ENCODE data around the gene TNRC18. TPM values are rescaled to one million over a fixed set of nuclear protein-coding genes. Genes with fewer than 3 reads are reported as not detected.

Gene TNRC18
- total and polyA plus RNA-seq, 9 of the 15 experiments (the other 6 are each of a cell fraction or from before 2014, with no cell fraction given), result 0.03 to 43.2 (median 18.0) TPM

GRCh38 chr7:5457245-5457735 lies 33.7 kb upstream of the TNRC18 start (continued):
- no peak for TF ChIP-seq ZBTB2 (IDR thresholded peaks at IDR 0.05)
- 0 out of 2 replicates have a peak, but pooled peaks have one; percentile 38 for TF ChIP-seq JUND (IDR thresholded peaks at IDR 0.05; ENCODE audit: borderline replicate concordance, low read depth, low read length)
- peak; percentile 47; the same call in 2 of the 3 replicates for TF ChIP-seq JUND (tag; IDR thresholded peaks at IDR 0.05; ENCODE audit: borderline replicate concordance, low read depth, low read length)
- TF ChIP-seq ZNF785 (CRISPR knock-in tag; IDR thresholded peaks at IDR 0.05), result no peak
- TF ChIP-seq NR1H2 (CRISPR knock-in tag; IDR thresholded peaks at IDR 0.05), result no peak
- TF ChIP-seq MAZ (CRISPR knock-in tag; conservative IDR thresholded peaks at IDR 0.05 in 1 of 2, IDR thresholded peaks at IDR 0.05 in 1 of 2), result no peak; a peak in 1 of 4 replicates
- no peak for TF ChIP-seq GATAD2A (IDR thresholded peaks at IDR 0.05)
- TF ChIP-seq HDAC6 (IDR thresholded peaks at IDR 0.05; ENCODE audit: low read depth, low read length), result no peak
- no peak for TF ChIP-seq ZNF311 (CRISPR knock-in tag; IDR thresholded peaks at IDR 0.05)
- TF ChIP-seq BACH1 (tag; IDR thresholded peaks at IDR 0.05), result 0 out of 2 replicates have a peak, but pooled peaks have one; percentile 16
- TF ChIP-seq ARHGAP35 (IDR thresholded peaks at IDR 0.05; ENCODE audit: partially characterized antibody), result no peak
- peak; percentile 77 for TF ChIP-seq ZNF316 (IDR thresholded peaks at IDR 0.05)
- no peak for TF ChIP-seq SAFB2 (IDR thresholded peaks at IDR 0.05; ENCODE audit: borderline replicate concordance, low read depth, low read length, severe bottlenecking)
- TF ChIP-seq ZNF146 (CRISPR knock-in tag; IDR thresholded peaks at IDR 0.05; ENCODE audit: unreplicated experiment), result no peak
- TF ChIP-seq KHSRP (IDR thresholded peaks at IDR 0.05), result no peak
- TF ChIP-seq AFF1 (IDR thresholded peaks at IDR 0.05; ENCODE audit: low read depth in 1 of 2, partially characterized antibody in 2 of 2), result no peak
- no peak for TF ChIP-seq ARNT (IDR thresholded peaks at IDR 0.05)
- no peak for TF ChIP-seq FOXA3 (CRISPR knock-in tag; conservative IDR thresholded peaks at IDR 0.05 in 1 of 2, IDR thresholded peaks at IDR 0.05 in 1 of 2)
- no peak for TF ChIP-seq MEF2D (tag; conservative IDR thresholded peaks at IDR 0.05; ENCODE audit: low read depth)
- TF ChIP-seq SNRNP70 (optimal IDR thresholded peaks at IDR 0.05; ENCODE audit: low read depth, low read length), result no peak
- TF ChIP-seq MTA2 (IDR thresholded peaks at IDR 0.05; ENCODE audit: low read depth), result no peak
- no peak for TF ChIP-seq ZNF699 (CRISPR knock-in tag; IDR thresholded peaks at IDR 0.05; ENCODE audit: insufficient replicate concordance)
- TF ChIP-seq, protein P1, sequence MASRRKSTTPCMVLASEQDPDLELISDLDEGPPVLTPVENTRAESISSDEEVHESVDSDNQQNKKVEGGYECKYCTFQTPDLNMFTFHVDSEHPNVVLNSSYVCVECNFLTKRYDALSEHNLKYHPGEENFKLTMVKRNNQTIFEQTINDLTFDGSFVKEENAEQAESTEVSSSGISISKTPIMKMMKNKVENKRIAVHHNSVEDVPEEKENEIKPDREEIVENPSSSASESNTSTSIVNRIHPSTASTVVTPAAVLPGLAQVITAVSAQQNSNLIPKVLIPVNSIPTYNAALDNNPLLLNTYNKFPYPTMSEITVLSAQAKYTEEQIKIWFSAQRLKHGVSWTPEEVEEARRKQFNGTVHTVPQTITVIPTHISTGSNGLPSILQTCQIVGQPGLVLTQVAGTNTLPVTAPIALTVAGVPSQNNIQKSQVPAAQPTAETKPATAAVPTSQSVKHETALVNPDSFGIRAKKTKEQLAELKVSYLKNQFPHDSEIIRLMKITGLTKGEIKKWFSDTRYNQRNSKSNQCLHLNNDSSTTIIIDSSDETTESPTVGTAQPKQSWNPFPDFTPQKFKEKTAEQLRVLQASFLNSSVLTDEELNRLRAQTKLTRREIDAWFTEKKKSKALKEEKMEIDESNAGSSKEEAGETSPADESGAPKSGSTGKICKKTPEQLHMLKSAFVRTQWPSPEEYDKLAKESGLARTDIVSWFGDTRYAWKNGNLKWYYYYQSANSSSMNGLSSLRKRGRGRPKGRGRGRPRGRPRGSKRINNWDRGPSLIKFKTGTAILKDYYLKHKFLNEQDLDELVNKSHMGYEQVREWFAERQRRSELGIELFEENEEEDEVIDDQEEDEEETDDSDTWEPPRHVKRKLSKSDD (conservative IDR thresholded peaks at IDR 0.05; ENCODE audit: low read length), result no peak
